HG03571 (cell line): Measurements from ENCODE around the gene ANKS1A.

ENCODE experiments used
- ATAC-seq: cut with Tn5 transposase; IDR thresholded peaks from one replicate; pipeline ENCODE4 v1.9.1; 2021; ENCODE audit not compliant: unreplicated experiment

The ANKS1A gene

GRCh38 chr6:35051997-35052583 lies 163.0 kb downstream of the ANKS1A start:
- no peak for ATAC-seq

GRCh38 chr6:35052694-35053565 lies 163.9 kb downstream of the ANKS1A start:
- no peak for ATAC-seq

GRCh38 chr6:35053701-35054100 lies 164.6 kb downstream of the ANKS1A start:
- no peak for ATAC-seq

- no peak for ATAC-seq
Observed at GRCh38 chr6:35054106-35054742, 165.2 kb downstream of the ANKS1A start.

- no peak for ATAC-seq
Observed at GRCh38 chr6:35054743-35055130, 165.7 kb downstream of the ANKS1A start.

- no peak for ATAC-seq
Observed at GRCh38 chr6:35055891-35056290, 166.8 kb downstream of the ANKS1A start.

- ATAC-seq, result no peak
Observed at GRCh38 chr6:35056952-35057351, 167.9 kb downstream of the ANKS1A start.

- ATAC-seq, result no peak
Observed at GRCh38 chr6:35057449-35058357, 168.6 kb downstream of the ANKS1A start.

GRCh38 chr6:35058358-35058675 lies 169.3 kb downstream of the ANKS1A start:
- ATAC-seq, result no peak

GRCh38 chr6:35058865-35059522 lies 169.9 kb downstream of the ANKS1A start:
- no peak for ATAC-seq

- no peak for ATAC-seq
Observed at GRCh38 chr6:35059596-35060345, 170.7 kb downstream of the ANKS1A start.

GRCh38 chr6:35061102-35061615 lies 172.1 kb downstream of the ANKS1A start:
- no peak for ATAC-seq

GRCh38 chr6:35061651-35062410 lies 172.8 kb downstream of the ANKS1A start:
- no peak for ATAC-seq

GRCh38 chr6:35062676-35063574 lies 173.9 kb downstream of the ANKS1A start:
- ATAC-seq, result no peak

- no peak for ATAC-seq
Observed at GRCh38 chr6:35063701-35064280, 174.7 kb downstream of the ANKS1A start.

- ATAC-seq, result no peak
Observed at GRCh38 chr6:35064290-35064689, 175.2 kb downstream of the ANKS1A start.

GRCh38 chr6:35064757-35065440 lies 175.8 kb downstream of the ANKS1A start:
- ATAC-seq, result no peak
